ENCODE results near the gene CENATAC.

DNA sequence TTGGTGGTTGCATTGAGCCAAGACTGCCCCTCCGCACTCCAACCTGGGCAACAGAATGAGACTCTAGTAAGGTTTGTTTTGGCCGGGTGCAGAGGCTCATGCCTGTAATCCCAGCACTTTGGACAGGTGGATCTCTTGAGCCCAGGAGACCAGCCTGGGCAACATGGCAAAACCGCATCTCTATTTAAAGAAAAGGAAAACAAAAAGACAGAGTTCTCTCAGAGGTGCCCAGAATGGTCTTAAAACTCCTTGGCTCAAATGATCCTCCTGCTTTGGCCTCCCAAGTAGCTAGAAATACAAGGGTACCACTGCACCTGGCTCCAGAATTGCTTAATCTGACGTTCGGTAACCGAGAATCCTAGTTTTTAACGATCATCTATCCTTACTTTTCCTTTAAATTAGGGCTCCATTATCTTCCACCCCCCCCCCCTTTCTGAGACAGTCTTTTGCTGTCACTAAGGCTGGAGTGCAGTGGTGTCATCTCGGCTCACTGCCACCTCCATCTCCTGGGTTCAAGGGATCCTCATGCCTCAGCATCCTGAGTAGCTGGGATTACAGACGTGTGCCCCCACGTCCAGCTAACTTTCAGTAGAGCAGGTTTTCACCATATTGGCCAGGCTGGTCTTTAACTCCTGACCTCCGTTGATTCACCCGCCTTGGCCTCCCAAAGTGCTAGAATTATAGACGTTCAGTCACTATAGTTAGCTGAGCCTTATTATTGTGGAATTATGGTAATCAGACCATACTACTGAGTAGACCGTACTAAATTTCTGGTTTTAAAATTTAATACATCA is 18.5 kb downstream of the CENATAC start:
- TF ChIP-seq, protein P1, sequence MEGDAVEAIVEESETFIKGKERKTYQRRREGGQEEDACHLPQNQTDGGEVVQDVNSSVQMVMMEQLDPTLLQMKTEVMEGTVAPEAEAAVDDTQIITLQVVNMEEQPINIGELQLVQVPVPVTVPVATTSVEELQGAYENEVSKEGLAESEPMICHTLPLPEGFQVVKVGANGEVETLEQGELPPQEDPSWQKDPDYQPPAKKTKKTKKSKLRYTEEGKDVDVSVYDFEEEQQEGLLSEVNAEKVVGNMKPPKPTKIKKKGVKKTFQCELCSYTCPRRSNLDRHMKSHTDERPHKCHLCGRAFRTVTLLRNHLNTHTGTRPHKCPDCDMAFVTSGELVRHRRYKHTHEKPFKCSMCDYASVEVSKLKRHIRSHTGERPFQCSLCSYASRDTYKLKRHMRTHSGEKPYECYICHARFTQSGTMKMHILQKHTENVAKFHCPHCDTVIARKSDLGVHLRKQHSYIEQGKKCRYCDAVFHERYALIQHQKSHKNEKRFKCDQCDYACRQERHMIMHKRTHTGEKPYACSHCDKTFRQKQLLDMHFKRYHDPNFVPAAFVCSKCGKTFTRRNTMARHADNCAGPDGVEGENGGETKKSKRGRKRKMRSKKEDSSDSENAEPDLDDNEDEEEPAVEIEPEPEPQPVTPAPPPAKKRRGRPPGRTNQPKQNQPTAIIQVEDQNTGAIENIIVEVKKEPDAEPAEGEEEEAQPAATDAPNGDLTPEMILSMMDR (IDR thresholded peaks at IDR 0.05 in 4 of 5, conservative IDR thresholded peaks at IDR 0.05 in 1 of 5) = no peak
- TF ChIP-seq POLR2A (IDR thresholded peaks at IDR 0.05) = no peak
